Subcutaneous abdominal adipose tissue (tissue), 5 donors: ENCODE results near the gene TTC1.
"Not testable (repeated sequence)": the region's sequence is repeated elsewhere in the genome, so short reads cannot be mapped to it uniquely, and the experiment has no call there.

ENCODE experiments used
- H3K27ac ChIP-seq: one replicate; pipeline ENCODE4 v1.7.0; 2013; ENCODE audit warnings: low read depth, mild to moderate bottlenecking, inconsistent platforms, low read length, moderate library complexity
- H3K27me3 ChIP-seq, 5 donors: one replicate each; pipeline ENCODE4 v1.7.0; 2013; ENCODE audit warnings: low read length in 5 of 5, inconsistent platforms in 1 of 5; ENCODE audit not compliant: control insufficient read depth in 5 of 5, insufficient read depth in 4 of 5
- H3K36me3 ChIP-seq, 5 donors: one replicate each; pipeline ENCODE4 v1.7.0; 2013; ENCODE audit warnings: low read length in 5 of 5; ENCODE audit not compliant: control insufficient read depth in 5 of 5, insufficient read depth in 5 of 5
- H3K4me1 ChIP-seq, 5 donors: one replicate each; pipeline ENCODE4 v1.7.0; 2013; ENCODE audit warnings: low read length in 5 of 5, mild to moderate bottlenecking in 3 of 5, moderate library complexity in 1 of 5; ENCODE audit not compliant: control insufficient read depth in 5 of 5, insufficient read depth in 5 of 5
- H3K4me3 ChIP-seq, 5 donors: one replicate each; pipeline ENCODE4 v1.7.0; 2013; ENCODE audit warnings: low read length in 5 of 5, low read depth in 1 of 5
- H3K9ac ChIP-seq, 5 donors: one replicate each; pipeline ENCODE4 v1.7.0; 2013; ENCODE audit warnings: low read length in 5 of 5, mild to moderate bottlenecking in 4 of 5, moderate library complexity in 3 of 5
- H3K9me3 ChIP-seq, 5 donors: one replicate each; pipeline ENCODE4 v1.7.0; 2013; ENCODE audit warnings: low read length in 5 of 5; ENCODE audit not compliant: control insufficient read depth in 5 of 5
- donor health status: healthy.
- donor health status: healthy.
- donor health status: healthy.
- donor health status: healthy.
- donor health status: healthy.

Gene TTC1, protein sequence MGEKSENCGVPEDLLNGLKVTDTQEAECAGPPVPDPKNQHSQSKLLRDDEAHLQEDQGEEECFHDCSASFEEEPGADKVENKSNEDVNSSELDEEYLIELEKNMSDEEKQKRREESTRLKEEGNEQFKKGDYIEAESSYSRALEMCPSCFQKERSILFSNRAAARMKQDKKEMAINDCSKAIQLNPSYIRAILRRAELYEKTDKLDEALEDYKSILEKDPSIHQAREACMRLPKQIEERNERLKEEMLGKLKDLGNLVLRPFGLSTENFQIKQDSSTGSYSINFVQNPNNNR

DNA sequence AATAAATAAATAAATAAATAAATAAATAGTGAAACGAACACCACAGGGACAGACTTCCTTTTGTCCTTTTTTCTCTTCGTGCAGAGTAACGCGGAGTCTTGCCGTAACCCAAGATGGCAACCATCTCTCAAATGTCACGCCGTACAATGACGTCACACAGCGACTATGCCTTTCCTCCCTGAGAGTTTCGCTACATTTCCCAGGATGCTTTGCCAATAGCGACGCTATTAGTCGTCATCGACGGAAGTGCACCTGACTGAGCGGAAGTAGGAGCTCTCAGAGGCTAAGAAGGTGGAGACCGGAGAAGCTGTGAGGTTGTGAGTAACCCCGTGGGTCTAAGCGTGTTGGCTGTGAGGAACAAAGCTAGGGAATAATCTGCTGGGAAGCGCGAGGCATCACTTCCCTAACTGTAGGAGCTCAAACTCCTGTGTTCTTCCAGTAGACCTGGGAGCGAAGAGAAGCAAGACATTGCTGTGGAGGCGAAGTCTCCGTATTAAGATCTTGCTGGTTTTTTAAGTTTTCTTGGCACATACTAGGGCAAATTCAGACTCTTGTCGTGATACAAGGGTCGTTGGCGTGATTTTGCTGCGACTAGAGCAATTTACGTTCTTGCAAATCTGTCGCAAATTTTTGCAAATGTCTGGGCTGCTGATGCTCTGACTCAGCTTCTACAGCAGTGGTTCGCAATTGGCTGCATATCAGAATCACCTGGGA lies at the start of gene TTC1:
TSS of gene TTC1 (plus strand) at position 263 of the 714 bp plus-strand sequence. CDS start 1,390 bp downstream, outside the sequence.
- Histone ChIP-seq H3K27ac (peak within 1 kb of the TSS; percentile 88), H3K9me3 (peaks cover 0 to 3% (median 0%) of the 10 kb centered on the region in 5 donors), H3K9ac (peak within 1 kb of the TSS; percentile 83 to 98 (median 89)), H3K36me3 (peaks cover 6 to 22% (median 13%) of the 10 kb centered on the region in 5 donors), H3K4me1 (peaks cover 10 to 25% (median 17%) of the 10 kb centered on the region in 5 donors), H3K27me3 (peaks cover 0 to 3% (median 0%) of the 10 kb centered on the region in 5 donors), H3K4me3 (peak within 1 kb of the TSS; percentile 90 to 100 (median 94))

DNA sequence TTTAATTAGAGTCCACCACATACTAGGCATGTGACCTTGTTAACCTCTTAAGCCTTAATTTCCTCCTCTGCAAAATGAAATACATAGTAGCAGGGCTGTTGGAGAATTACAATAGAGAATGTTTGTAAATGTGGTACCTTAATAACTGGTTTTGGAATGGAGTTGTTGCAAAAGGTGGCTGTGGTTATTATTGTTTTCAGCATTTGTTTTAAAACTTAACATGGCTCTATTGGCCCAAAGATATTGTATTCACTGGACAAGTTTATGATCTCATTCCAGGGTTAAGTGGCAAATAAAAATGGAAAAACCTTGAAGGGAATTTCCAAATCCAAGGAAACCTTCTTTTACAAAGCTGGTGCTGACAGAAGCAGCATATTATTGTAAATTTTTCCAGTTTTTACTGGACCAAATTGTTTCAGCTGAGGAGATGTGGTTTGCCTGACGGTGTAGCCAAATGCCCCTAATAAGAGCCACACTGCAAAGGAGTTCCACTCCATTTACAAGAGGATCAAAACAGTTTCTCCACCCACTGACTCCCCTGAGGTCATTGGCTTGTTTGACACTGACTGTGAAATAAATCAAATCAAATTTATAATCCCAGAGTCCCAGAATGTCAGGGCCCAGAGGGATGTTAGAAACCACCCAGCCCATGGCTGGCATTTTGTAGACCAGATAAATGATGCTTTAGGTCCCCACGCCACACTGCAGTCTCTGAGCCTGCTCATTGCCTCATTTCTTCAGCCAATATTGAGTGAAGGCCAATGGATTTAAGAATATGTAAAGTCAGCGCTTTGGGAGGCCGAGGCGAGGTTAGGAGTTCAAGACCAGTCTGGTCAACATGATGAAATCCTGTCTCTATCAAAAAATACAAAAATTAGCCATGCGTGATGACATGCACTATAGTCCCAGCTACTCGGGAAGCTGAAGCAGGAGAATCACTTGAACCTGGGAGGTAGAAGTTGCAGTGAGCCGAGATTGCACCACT lies 47.5 kb upstream of the TTC1 start:
- Histone ChIP-seq H3K9ac (no peak overlapping the region), H3K9me3 (no peaks in the 10 kb centered on the region), H3K27ac (no peak overlapping the region), H3K4me3 (no peak overlapping the region), H3K4me1 (peaks cover 0 to 4% (median 0%) of the 10 kb centered on the region in 5 donors), H3K27me3 (peaks cover 0 to 8% (median 0%) of the 10 kb centered on the region in 5 donors), H3K36me3 (no peaks in the 10 kb centered on the region)

GRCh38 chr5:159962214-159962613 lies 46.7 kb upstream of the TTC1 start:
- Histone ChIP-seq H3K9me3 (no peaks in the 10 kb centered on the region), H3K36me3 (no peaks in the 10 kb centered on the region), H3K4me1 (peaks cover 0 to 4% (median 0%) of the 10 kb centered on the region in 5 donors), H3K9ac (no peak overlapping the region), H3K27ac (no peak overlapping the region), H3K4me3 (no peak overlapping the region), H3K27me3 (peaks cover 0 to 12% (median 0%) of the 10 kb centered on the region in 5 donors)

- Histone ChIP-seq H3K9ac (no peak overlapping the region), H3K4me1 (peaks cover 0 to 4% (median 0%) of the 10 kb centered on the region in 5 donors), H3K36me3 (no peaks in the 10 kb centered on the region), H3K27ac (no peak overlapping the region), H3K9me3 (no peaks in the 10 kb centered on the region), H3K4me3 (no peak overlapping the region), H3K27me3 (peaks cover 0 to 22% (median 0%) of the 10 kb centered on the region in 5 donors)
Observed at GRCh38 chr5:159963935-159964334, 45.0 kb upstream of the TTC1 start.

GRCh38 chr5:159965031-159965837 lies 43.7 kb upstream of the TTC1 start:
- Histone ChIP-seq H3K27me3 (peaks cover 0 to 24% (median 2%) of the 10 kb centered on the region in 5 donors), H3K4me3 (no peak overlapping the region), H3K9me3 (no peaks in the 10 kb centered on the region), H3K4me1 (peaks cover 0 to 3% (median 0%) of the 10 kb centered on the region in 5 donors), H3K27ac (no peak overlapping the region), H3K9ac (no peak overlapping the region), H3K36me3 (no peaks in the 10 kb centered on the region)

DNA sequence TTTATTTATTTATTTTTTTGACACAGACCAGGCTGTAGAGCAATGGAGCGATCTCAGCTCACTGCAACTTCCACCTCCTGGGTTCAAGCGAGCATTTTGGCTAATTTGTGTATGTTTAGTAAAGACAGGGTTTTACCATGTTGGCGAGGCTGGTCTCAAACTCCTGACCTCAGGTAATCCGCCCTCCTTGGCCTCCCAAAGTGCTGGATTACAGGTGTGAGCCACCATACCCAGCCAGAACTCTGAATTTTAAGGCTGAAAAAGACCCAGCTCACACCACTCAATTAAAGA lies 43.2 kb upstream of the TTC1 start:
- not testable (repeated sequence) for H3K9me3 ChIP-seq, H3K4me3 ChIP-seq, H3K4me1 ChIP-seq, H3K27ac ChIP-seq, H3K36me3 ChIP-seq, H3K9ac ChIP-seq
- H3K27me3 ChIP-seq = peaks cover 4 to 29% (median 5%) of the 10 kb centered on the region in 5 donors

DNA sequence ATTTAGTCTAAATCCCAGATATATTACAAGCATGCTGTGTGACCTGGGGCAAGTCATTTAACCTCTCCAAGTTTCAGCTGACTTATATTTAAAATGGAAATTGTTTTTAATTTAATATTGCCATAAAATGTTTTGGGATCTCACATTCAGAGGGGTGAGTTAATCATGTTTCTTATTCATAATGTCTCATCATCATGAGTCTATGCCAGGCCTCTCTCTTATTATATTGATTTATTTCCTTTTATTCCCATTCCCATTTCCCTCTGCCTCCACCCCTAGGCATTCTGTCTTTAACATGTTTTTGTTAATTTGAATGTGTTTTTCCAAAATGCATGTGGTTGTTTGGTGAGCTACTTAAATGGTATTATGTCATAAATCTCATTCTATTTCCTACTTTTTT lies 39.0 kb upstream of the TTC1 start:
- H3K27me3 ChIP-seq = peaks cover 15 to 48% (median 21%) of the 10 kb centered on the region in 5 donors
- no peaks in the 10 kb centered on the region for H3K36me3 ChIP-seq
- H3K27ac ChIP-seq = no peak overlapping the region
- no peaks in the 10 kb centered on the region for H3K9me3 ChIP-seq
- no peak overlapping the region for H3K4me3 ChIP-seq
- H3K4me1 ChIP-seq = peaks cover 0 to 7% (median 5%) of the 10 kb centered on the region in 5 donors
- H3K9ac ChIP-seq = no peak overlapping the region

DNA sequence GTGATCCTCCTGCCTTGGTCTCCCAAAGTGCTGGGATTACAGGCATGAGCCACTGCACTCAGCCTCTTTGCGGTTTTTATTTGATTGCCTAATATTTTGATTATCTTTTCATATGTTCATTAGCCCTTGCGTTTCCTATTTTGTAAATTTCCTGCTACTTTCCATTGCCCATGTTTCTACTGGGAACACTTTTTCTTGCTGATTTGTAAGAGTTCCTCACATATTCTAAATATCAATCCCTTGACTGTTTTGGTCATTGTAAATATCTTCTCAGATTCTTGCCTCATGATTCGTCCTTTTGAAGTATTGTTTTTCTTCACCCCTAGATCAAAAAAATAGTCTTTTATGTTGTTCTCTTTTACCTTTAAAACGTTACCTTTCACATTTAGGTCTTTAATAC lies 37.9 kb upstream of the TTC1 start:
- H3K36me3 ChIP-seq = no peaks in the 10 kb centered on the region
- no peak overlapping the region for H3K4me3 ChIP-seq
- H3K27me3 ChIP-seq = peaks cover 15 to 41% (median 20%) of the 10 kb centered on the region in 5 donors
- H3K4me1 ChIP-seq = peaks cover 0 to 15% (median 13%) of the 10 kb centered on the region in 5 donors
- no peaks in the 10 kb centered on the region for H3K9me3 ChIP-seq
- H3K9ac ChIP-seq = no peak overlapping the region
- H3K27ac ChIP-seq = no peak overlapping the region

- Histone ChIP-seq H3K36me3 (no peaks in the 10 kb centered on the region), H3K27ac (no peak overlapping the region), H3K9me3 (no peaks in the 10 kb centered on the region), H3K4me1 (peaks cover 0 to 15% (median 13%) of the 10 kb centered on the region in 5 donors), H3K9ac (no peak overlapping the region), H3K27me3 (peaks cover 15 to 40% (median 20%) of the 10 kb centered on the region in 5 donors), H3K4me3 (peak overlapping the region in 2 of 5 donors; percentile 25 to 43)
Observed at GRCh38 chr5:159971514-159971913, 37.4 kb upstream of the TTC1 start.
